Neuron (in vitro differentiated cells): ENCODE results near the gene SOX10.

ENCODE experiments used
- H2AFZ ChIP-seq: one replicate; pipeline ENCODE4 v1.6.1; 2013; ENCODE audit warnings: low read depth, mild to moderate bottlenecking, inconsistent platforms, low read length, moderate library complexity
- H3K27me3 ChIP-seq: one replicate; pipeline ENCODE4 v1.6.1; 2013; ENCODE audit warnings: low read length; ENCODE audit not compliant: insufficient read depth
- H3K36me3 ChIP-seq: one replicate; pipeline ENCODE4 v1.6.1; 2013; ENCODE audit warnings: low read length; ENCODE audit not compliant: insufficient read depth
- H3K4me1 ChIP-seq: one replicate; pipeline ENCODE4 v1.6.1; 2013; ENCODE audit warnings: low read length; ENCODE audit not compliant: insufficient read depth
- H3K4me3 ChIP-seq: 2 replicates; pipeline ENCODE4 v1.5.1; 2013; ENCODE audit warnings: mild to moderate bottlenecking, low read length, moderate library complexity
- H3K9me3 ChIP-seq: one replicate; pipeline ENCODE4 v1.6.1; 2013; ENCODE audit warnings: low read length

The SOX10 gene

GRCh38 chr22:37973271-37974170 is 10.8 kb downstream of the SOX10 start:
- H2AFZ ChIP-seq = no peak overlapping the region
- H3K4me3 ChIP-seq = no peak overlapping the region
- peaks cover 6% of the 10 kb centered on the region for H3K36me3 ChIP-seq

GRCh38 chr22:37972527-37972926 is 11.8 kb downstream of the SOX10 start:
- no peaks in the 10 kb centered on the region for H3K4me1 ChIP-seq
- no peak overlapping the region for H2AFZ ChIP-seq
- H3K4me3 ChIP-seq = no peak overlapping the region
- H3K9me3 ChIP-seq = no peaks in the 10 kb centered on the region
- H3K36me3 ChIP-seq = peaks cover 16% of the 10 kb centered on the region
- no peaks in the 10 kb centered on the region for H3K27me3 ChIP-seq

More at GRCh38 chr22:37973271-37974170, 10.8 kb downstream of the SOX10 start:
- Histone ChIP-seq H3K27me3 (no peaks in the 10 kb centered on the region), H3K9me3 (no peaks in the 10 kb centered on the region), H3K4me1 (no peaks in the 10 kb centered on the region)

GRCh38 chr22:37971475-37972434 is 12.6 kb downstream of the SOX10 start:
- Histone ChIP-seq H3K9me3 (no peaks in the 10 kb centered on the region), H3K4me1 (no peaks in the 10 kb centered on the region), H2AFZ (no peak overlapping the region), H3K27me3 (no peaks in the 10 kb centered on the region), H3K36me3 (peaks cover 24% of the 10 kb centered on the region), H3K4me3 (no peak overlapping the region)

DNA sequence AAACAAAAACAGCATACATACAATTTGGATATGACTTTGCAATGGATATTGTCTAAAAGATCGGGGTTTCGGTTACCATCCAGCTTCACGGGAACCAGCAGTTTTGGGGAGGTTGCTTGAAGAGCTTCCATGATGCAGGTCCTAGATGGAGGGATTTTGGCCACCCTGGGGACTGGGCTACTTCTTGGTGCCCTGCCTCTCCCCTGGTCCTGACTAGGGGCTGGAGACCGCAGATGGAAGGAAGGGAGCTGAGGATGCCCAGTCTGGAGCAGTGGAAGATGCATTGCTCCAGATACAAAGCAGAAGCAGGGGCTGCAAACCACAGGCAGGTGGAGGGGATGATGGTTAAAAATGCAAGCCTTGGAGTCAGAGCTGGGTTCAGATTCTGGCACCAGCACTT is 13.5 kb downstream of the SOX10 start:
- Histone ChIP-seq H2AFZ (no peak overlapping the region), H3K4me1 (no peaks in the 10 kb centered on the region), H3K27me3 (no peaks in the 10 kb centered on the region), H3K4me3 (no peak overlapping the region), H3K36me3 (peaks cover 24% of the 10 kb centered on the region), H3K9me3 (no peaks in the 10 kb centered on the region)

GRCh38 chr22:37968452-37969251 is 15.7 kb downstream of the SOX10 start:
- no peak overlapping the region for H2AFZ ChIP-seq
- no peak overlapping the region for H3K4me3 ChIP-seq
- no peaks in the 10 kb centered on the region for H3K9me3 ChIP-seq
- H3K4me1 ChIP-seq = no peaks in the 10 kb centered on the region
- H3K36me3 ChIP-seq = peaks cover 27% of the 10 kb centered on the region
- H3K27me3 ChIP-seq = no peaks in the 10 kb centered on the region

DNA sequence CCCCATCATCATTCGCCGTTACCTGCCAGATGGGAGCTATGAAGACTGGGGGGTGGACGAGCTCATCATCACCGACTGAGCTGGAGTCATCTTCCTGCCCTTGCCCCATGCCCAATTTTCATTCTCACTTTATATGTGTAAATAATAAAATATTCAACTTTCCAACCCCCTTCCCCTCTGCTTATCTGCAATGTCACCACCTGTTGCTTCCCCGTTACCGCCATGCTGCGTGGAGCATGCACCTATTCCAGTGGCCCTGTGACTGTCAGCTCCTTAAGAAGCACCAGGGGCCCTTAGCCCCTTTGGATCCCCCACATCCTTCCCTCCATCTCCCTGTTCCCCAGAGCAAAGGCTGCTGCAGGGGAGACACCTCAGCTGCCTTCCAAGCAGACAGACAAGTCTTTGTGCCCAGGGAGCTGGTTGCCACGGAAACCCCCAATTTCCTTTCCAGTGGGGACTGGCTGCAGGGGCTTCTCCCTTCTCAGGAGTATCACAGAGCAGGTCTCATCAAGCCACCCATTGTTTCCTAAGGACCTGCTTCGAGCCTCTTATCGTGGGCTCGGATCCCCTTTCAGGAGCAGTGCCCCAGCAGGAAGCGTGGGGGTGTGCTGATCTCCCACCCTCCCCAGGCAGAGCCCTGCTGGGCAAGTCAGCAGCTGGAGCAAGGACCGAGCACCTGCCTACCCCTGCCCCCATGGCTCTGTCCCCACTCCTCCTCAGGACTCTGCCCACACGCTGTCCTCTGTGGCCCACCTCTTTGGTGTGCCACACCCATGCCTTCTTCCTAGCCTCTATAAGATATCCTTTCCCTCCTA is 16.5 kb downstream of the SOX10 start:
- H3K27me3 ChIP-seq = no peaks in the 10 kb centered on the region
- H3K9me3 ChIP-seq = no peaks in the 10 kb centered on the region
- no peaks in the 10 kb centered on the region for H3K4me1 ChIP-seq
- no peak overlapping the region for H2AFZ ChIP-seq
- H3K36me3 ChIP-seq = peaks cover 27% of the 10 kb centered on the region
- no peak overlapping the region for H3K4me3 ChIP-seq

GRCh38 chr22:37967147-37967546 is 17.2 kb downstream of the SOX10 start:
- Histone ChIP-seq H3K9me3 (no peaks in the 10 kb centered on the region), H2AFZ (no peak overlapping the region), H3K4me3 (no peak overlapping the region), H3K4me1 (no peaks in the 10 kb centered on the region), H3K36me3 (peaks cover 31% of the 10 kb centered on the region), H3K27me3 (no peaks in the 10 kb centered on the region)

DNA sequence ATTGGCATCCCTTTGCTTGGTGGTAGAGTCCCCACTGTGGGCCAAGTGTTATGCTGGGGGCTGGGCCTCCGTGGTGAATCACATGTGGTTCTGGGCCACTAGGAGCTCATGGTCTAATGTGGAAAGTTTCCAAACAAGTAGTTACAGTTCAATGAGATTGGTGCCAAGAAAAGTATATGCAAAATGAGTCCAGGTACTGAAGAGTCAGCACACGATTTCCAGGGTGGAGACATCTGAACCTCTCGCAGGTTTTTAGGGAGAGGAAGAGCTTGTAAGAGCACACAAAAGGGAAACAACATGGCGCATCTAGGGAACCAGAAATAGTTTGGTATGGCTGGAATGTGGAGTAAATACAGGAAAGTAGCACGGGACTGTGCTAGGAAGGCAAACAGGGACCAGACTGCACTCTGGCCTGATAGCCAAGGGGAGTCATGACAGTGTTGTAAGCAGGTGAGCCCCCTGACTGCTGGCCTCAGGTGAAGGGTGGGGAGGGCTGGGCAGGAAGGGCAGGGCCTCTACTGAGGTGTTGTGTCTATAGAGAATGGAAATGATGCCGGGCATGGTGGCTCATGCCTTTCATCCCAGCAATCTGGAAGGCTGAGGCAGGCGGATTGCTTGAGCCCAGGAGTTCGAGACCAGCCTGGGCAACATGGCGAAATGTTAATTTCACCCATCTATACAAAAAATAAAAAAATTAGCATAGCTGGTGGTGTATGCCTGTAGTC is 18.3 kb downstream of the SOX10 start:
- H3K36me3 ChIP-seq = peaks cover 37% of the 10 kb centered on the region
- H3K27me3 ChIP-seq = no peaks in the 10 kb centered on the region
- no peaks in the 10 kb centered on the region for H3K4me1 ChIP-seq
- no peaks in the 10 kb centered on the region for H3K9me3 ChIP-seq
- H3K4me3 ChIP-seq = no peak overlapping the region
- H2AFZ ChIP-seq = no peak overlapping the region

DNA sequence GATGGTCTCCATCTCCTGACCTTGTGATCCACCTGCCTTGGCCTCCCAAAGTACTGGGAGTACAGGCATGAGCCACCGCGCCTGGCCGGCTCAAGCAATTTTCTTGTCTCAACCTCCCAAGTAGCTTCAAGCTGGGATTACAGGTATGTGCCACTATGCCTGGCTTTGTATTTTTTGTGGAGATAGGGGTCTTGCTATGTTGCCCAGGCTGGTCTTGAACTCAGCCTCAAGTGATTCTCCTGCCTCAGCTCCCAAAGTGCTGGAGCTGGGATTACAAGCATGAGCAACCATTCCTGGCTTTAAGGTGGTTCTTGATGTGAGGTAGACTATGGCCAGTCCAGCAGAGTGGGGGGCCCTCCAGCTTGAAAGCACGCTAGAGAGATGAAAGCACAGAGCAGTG is 23.3 kb downstream of the SOX10 start:
- Histone ChIP-seq H3K4me1 (no peaks in the 10 kb centered on the region), H2AFZ (no peak overlapping the region), H3K9me3 (peaks cover 2% of the 10 kb centered on the region), H3K4me3 (no peak overlapping the region), H3K27me3 (no peaks in the 10 kb centered on the region), H3K36me3 (peaks cover 52% of the 10 kb centered on the region)

GRCh38 chr22:37959231-37959825 is 25.0 kb downstream of the SOX10 start:
- Histone ChIP-seq H3K27me3 (no peaks in the 10 kb centered on the region), H2AFZ (no peak overlapping the region), H3K4me1 (peaks cover 7% of the 10 kb centered on the region), H3K9me3 (peaks cover 2% of the 10 kb centered on the region), H3K4me3 (no peak overlapping the region), H3K36me3 (peaks cover 52% of the 10 kb centered on the region)

GRCh38 chr22:37957232-37957631 is 27.1 kb downstream of the SOX10 start:
- no peak overlapping the region for H3K4me3 ChIP-seq
- H3K27me3 ChIP-seq = no peaks in the 10 kb centered on the region
- peaks cover 15% of the 10 kb centered on the region for H3K4me1 ChIP-seq
- peaks cover 46% of the 10 kb centered on the region for H3K36me3 ChIP-seq
- H2AFZ ChIP-seq = no peak overlapping the region
- peaks cover 2% of the 10 kb centered on the region for H3K9me3 ChIP-seq
